Loucy (cell line): ENCODE measurements around the gene ZNF302.

ENCODE experiments used
- EZH2phosphoT487 ChIP-seq: fragments of 200-600 bp; IDR thresholded peaks from 2 replicates; pipeline ENCODE4 v1.6.1; 2018; ENCODE audit warnings: antibody characterized with exemption, mild to moderate bottlenecking, moderate library complexity, borderline replicate concordance
- TF ChIP-seq, protein P1 (sequence below): fragments of 200-600 bp; sonication (generic); conservative IDR thresholded peaks from 2 replicates; pipeline ENCODE4 v1.5.1; 2014; ENCODE audit warnings: mild to moderate bottlenecking, antibody characterized with exemption, low read length

- TF ChIP-seq, protein P1, sequence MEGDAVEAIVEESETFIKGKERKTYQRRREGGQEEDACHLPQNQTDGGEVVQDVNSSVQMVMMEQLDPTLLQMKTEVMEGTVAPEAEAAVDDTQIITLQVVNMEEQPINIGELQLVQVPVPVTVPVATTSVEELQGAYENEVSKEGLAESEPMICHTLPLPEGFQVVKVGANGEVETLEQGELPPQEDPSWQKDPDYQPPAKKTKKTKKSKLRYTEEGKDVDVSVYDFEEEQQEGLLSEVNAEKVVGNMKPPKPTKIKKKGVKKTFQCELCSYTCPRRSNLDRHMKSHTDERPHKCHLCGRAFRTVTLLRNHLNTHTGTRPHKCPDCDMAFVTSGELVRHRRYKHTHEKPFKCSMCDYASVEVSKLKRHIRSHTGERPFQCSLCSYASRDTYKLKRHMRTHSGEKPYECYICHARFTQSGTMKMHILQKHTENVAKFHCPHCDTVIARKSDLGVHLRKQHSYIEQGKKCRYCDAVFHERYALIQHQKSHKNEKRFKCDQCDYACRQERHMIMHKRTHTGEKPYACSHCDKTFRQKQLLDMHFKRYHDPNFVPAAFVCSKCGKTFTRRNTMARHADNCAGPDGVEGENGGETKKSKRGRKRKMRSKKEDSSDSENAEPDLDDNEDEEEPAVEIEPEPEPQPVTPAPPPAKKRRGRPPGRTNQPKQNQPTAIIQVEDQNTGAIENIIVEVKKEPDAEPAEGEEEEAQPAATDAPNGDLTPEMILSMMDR: no peak
- no peak for TF ChIP-seq EZH2phosphoT487
Measured at GRCh38 chr19:34713262-34713637, 35.8 kb downstream of the ZNF302 start.
